ENCODE data around the gene CACYBP. TPM values are rescaled to one million over a fixed set of nuclear protein-coding genes. Genes with fewer than 3 reads are reported as not detected.
A peak's percentile ranks its signal among the peaks of the same experiment; 100 is the strongest.

CACYBP gene
- total RNA-seq, 4 donors from 2014 or later: 53.2 to 149 (median 89.1) TPM

DNA sequence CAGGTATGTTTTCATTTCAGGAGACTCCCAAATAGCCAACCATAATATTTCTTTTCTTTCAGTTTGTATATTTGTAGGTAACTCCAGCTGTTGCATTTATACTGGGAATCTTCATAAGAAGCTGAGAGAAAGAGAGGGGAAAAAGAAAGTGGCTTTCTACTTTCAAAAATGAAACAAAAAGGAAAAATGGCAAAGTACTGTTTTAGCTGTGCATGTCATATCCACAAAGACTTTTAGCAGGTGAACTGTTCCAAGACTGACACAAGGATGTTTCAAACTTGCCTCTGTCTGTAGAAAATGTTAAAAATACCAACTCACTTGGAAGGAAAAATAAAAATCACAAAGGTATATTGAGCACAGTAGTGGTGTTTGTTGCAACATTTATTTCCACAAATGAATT, 41.9 kb upstream of the CACYBP start:
- DNase-seq (ENCODE audit: low spot score) (no peak), ATAC-seq (ENCODE audit: low FRiP score) (no peak)
- TF ChIP-seq, protein P1, sequence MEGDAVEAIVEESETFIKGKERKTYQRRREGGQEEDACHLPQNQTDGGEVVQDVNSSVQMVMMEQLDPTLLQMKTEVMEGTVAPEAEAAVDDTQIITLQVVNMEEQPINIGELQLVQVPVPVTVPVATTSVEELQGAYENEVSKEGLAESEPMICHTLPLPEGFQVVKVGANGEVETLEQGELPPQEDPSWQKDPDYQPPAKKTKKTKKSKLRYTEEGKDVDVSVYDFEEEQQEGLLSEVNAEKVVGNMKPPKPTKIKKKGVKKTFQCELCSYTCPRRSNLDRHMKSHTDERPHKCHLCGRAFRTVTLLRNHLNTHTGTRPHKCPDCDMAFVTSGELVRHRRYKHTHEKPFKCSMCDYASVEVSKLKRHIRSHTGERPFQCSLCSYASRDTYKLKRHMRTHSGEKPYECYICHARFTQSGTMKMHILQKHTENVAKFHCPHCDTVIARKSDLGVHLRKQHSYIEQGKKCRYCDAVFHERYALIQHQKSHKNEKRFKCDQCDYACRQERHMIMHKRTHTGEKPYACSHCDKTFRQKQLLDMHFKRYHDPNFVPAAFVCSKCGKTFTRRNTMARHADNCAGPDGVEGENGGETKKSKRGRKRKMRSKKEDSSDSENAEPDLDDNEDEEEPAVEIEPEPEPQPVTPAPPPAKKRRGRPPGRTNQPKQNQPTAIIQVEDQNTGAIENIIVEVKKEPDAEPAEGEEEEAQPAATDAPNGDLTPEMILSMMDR (IDR thresholded peaks at IDR 0.05): no peak

DNA sequence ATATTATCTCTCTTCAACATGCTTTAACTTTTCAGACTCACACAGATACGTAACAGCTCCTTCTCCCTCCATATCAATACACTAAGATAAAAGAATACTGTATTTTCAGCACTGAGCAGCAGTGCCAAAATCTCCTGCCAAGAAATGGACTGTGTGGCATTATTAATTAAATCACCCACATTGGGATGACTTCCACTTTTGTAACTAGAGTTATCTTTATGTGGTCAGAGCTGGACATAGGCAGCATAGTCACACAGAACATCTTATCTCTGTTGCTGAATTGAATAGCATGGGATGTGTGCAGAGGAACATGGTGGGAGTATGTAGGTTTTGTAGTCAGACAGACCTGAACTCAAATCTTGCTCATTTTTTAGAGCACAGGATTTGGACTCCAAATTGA, 41.4 kb upstream of the CACYBP start:
- DNase-seq (ENCODE audit: low spot score) (no peak), ATAC-seq (ENCODE audit: low FRiP score) (no peak)
- TF ChIP-seq, protein P1 (IDR thresholded peaks at IDR 0.05): no peak

GRCh38 chr1:174960362-174960761, 39.4 kb upstream of the CACYBP start:
- TF ChIP-seq, protein P1 (IDR thresholded peaks at IDR 0.05): no peak
- DNase-seq (ENCODE audit: low spot score) (no peak), ATAC-seq (ENCODE audit: low FRiP score) (no peak)

- TF ChIP-seq, protein P1 (IDR thresholded peaks at IDR 0.05): no peak
- ATAC-seq (ENCODE audit: low FRiP score) (no peak), DNase-seq (ENCODE audit: low spot score) (no peak)
These were observed 36.1 kb upstream of the CACYBP start for GRCh38 chr1:174963529-174964125.

DNA sequence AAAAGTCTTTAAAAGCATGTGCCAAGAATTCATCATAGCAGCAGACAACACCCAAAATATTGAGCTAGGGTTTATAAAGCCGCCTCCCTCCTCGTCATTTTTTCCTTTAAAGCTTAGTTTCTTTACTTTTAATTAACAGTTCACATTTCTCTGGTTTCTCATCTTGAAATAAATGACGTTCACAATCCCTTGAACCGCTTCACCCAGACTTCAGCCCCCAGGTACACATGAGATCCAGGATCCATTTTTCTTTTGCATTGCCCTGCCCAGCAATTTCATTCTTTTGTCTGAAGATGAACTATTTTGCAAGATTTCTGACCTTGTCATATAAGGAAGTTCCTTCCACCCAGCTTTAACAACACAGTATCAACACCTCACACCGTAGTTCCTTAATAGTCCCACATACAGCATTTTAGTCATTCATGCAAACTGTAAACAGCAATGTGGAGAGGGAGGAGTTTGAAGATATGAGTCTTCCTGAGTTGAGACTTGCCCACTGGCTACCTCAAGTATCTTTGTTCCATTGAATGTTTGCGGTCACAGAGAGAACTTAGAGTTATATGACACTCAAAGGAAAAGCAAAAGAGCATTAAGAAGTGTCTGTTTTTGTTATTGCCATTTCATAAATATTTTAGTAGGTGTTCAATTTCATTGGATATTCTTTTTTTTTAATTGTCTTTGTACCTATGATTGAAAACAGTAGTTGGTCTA, 35.3 kb upstream of the CACYBP start:
- no peak for DNase-seq (ENCODE audit: low spot score)
- TF ChIP-seq, protein P1 (IDR thresholded peaks at IDR 0.05): no peak
- ATAC-seq (ENCODE audit: low FRiP score): peak; percentile 83

DNA sequence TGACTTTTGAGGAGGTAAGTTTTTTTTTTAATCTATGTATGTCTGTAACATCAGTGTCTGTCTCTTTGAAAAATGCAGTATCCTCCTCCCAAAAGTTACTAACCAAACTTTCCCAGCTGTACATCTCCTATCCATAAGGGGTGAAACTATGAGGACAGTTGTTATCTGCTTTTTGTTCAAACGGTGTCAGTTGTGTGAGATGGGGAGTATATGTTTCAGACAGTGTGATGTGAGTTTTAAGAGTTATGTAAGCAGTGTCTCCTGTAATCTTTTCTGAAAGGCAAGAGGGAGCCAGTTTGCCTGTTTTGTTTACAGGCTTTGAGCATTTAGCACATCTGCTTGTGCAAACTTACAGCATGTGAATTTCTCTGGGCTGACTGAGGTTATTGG, 34.8 kb upstream of the CACYBP start:
- peak; percentile 37 for ATAC-seq (ENCODE audit: low FRiP score)
- TF ChIP-seq, protein P1 (IDR thresholded peaks at IDR 0.05): no peak
- no peak for DNase-seq (ENCODE audit: low spot score)
